ENCODE data around the gene DENND1A. TPM values are rescaled to one million over a fixed set of nuclear protein-coding genes. Genes with fewer than 3 reads are reported as not detected.

Gene DENND1A
- total RNA-seq, 2 experiments from 2014 or later = 18.5 to 20.1 TPM

DNA sequence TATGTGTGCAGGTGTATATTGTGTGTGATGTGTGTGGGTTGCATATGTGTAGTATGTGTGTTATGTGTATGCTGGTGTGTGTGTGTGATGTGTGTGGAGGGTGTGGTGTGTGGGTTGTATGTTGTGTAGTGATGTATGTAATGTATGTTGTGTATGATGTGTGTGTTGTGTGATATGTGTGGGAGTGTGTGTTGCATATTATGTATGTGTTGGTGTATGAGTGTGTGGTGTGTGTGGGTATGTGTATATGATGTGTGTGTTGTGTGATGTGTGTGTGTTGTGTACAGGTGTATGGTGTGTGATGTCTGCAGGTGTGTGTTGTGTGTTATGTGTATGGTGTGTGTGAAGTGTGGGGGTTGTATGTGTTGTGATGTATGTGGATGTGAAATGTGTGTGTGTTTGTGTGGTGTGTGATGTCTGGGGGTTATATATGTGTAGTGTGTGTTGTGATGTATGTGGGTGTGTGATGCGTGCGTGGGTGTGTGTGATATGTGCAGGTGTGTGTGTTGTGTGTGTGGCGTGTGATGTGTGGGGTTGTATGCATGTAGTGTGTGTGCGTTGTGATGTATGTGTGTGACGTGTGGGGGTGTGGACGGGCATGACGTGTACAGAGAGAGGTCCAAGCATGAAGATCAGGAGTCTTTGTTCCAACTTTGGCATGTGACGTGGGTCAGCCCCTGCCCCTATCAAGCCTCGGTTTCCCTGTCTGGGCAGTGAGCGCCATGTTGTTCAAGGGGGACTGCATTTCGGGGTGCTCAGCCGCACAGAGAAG is 582.5 kb downstream of the DENND1A start:
- CTCF ChIA-PET = no interaction called here
- POLR2A ChIA-PET = interaction anchor here (1.4 kb wide), 1 partner anchor 8 kb away, joined by 6 read pairs; no protein-coding TSS in a partner anchor

DNA sequence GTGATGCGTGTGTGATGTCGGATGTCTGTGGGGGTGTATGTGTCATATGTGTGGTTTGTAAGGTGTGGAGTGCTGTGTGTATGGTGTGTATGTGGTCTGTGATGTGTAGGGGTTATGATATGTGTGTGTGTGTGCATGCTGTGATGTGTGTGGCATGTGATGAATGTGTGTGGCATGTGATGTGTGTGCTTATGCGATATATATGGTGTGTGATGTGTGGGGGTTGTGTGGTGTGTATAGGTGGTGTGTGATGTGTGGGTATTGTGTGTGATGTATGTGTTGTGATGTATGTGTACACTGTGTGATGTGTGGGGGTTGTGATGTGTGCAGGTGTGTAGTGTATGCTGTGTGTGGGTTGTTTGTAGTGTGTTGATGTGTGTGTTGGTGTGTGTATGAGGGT is 583.1 kb downstream of the DENND1A start:
- ChIA-PET CTCF (no interaction called here), POLR2A (no interaction called here)

DNA sequence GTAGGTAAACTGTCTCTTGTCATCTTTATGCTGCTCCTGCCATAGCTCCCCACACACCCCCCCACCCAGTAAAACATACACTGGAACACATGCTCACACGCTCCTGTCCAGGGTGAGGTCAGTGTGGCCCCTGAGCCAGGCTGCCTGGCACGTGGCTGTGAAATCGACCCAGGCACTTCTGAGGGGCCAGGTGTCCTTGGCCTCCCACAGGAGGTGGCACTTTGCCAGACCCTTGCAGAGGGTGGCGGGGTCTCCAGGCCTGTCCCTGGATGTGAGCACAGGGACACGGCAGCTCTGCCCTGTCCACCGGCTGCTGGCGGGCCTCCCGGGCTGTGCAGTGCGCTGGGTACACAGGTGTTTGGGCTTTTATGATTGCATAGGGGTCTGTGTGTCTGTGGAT is 583.9 kb downstream of the DENND1A start:
- ChIA-PET CTCF (no interaction called here), POLR2A (no interaction called here)

DNA sequence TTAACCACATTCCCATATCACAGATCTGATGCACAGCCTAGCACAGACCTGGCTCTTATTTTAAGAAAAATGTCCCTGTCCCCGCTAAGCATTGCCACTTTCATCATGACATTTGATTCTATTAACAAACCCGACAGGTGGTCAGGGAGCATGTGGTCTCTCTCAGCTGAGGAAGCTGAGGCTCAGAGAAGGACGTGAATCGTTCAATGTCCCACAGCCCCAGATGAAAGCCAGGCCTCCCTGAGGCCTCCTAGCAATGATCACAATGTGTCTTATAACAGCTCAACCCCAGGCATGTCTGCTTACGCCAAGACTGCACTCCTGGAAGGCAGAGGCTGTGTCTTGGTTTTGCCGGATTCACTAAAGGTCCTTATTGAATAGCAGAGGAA is 584.4 kb downstream of the DENND1A start:
- ChIA-PET CTCF (interaction anchor here (0.6 kb wide), 1 partner anchor 161 kb away, joined by 3 read pairs; no protein-coding TSS in a partner anchor), POLR2A (interaction anchor here (0.7 kb wide), 1 partner anchor 162 kb away, joined by 5 read pairs; no protein-coding TSS in a partner anchor)

DNA sequence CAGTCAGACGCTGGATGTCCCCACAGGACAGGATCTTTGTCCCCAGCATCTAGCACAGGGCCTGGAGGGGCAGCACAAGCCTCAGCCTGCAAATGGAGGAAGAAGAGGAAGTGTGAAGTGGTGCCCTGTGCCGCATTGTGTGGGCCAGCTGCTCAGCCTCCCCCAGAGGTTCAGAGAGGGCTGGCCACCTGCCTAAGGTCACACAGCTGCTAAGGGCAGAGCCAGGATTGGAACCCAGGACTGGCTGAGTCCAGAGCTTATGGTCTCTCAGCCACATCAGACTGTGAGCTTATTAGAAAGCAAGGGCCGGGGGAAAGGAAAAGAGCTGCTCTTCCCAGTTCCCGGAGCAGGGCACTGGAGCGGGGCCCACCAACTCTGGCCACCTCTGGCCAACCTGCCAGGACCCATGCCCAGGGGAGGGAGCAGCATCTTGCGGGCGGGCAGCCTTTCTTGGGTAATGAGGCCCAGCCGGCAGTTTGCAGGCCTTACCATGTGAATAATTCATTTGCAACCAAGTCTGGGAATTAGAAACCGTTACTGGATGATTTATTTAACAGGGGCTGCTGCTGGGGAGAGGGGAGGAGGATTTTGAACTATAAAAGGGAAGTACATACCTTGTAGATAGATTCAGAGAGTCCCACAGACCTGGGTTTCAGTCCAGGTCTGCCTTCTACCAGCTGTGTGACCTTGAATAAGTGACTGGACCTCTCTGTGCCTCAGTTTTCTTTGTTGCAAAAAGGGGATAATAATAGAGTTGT is 585.6 kb downstream of the DENND1A start:
- ChIA-PET CTCF (no interaction called here), POLR2A (no interaction called here)

DNA sequence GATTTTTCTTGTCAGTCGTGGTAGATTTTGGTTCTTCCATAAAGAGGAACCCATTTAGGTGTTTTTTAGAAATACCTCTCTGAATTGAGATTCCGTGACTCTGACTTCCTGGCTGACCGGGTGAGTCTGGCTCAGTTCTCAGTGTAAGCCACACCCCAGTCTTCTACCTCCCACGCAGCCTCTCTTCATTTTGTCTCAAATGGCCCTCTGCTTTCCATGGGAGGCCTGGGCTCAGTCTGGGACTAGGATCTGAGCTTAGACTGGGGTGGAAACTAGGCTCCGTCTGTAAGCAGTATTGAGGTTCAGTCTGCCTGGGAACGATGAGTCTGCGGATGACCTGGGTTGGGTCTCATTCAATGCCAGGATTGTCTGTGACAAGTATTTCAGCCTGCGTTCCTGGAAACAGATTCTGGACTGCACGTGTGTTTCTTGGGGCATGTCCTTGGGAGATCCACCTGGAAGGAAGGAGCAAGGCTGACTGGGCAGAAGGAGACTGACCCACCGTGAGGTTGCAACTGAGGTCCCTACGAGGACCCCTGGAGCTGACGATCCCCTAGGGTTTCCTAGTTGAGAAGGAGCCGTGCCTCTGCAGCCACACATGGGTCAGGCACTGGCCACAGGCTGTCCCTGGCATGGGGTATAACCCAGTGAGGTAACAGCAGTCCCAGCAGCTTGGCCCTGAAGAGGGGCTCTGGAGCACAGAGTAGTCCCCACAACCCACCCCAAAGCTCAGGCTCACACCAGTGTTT is 586.3 kb downstream of the DENND1A start:
- POLR2A ChIA-PET = no interaction called here

DNA sequence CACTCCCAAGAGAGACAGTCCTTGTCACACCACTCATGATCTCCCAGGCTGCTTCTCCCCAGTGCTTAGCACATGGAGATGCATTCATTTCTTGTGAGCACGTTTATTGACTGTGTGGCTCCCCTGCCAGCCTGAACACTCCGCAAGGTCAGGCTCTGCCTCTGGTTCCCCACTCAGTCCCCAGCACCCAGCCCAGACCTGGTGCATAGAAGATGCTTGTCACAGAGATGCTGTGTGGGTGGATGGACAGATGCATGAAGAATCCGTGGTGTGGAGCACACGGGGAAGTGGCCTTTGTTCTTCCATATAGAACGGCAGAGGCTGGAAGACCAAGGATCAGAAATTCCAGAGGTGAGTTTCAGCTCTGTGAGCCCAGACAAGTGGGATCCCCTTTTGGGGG is 587.7 kb downstream of the DENND1A start:
- POLR2A ChIA-PET = no interaction called here
- CTCF ChIA-PET = interaction anchor here (4.5 kb wide), 1 partner anchor 8 kb away, joined by 25 read pairs; no protein-coding TSS in a partner anchor

More for the DNA sequence above, 586.3 kb downstream of the DENND1A start:
- CTCF ChIA-PET = interaction anchor here (0.7 kb wide), 1 partner anchor 337 kb away, joined by 3 read pairs; no protein-coding TSS in a partner anchor

DNA sequence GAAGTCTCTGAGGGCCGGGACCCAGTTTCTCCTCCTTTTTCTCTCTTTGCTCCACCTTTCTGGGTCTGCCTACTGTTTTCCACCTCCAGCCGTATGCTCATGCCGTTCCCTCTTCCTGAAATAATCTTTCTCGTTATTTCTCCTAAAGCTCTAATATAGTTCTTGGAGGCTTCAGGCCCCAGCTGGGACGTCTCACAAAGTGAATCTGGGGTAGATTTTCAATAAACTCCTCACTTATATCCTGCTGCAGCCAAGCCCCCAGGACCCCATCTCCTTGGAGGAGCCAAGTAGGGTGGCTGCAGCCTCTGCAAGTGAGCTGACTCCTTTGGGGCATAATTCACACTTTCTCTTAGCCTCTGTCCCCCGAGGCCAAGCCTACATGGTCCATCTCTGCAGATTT is 588.1 kb downstream of the DENND1A start:
- CTCF ChIA-PET = interaction anchor here (4.5 kb wide), 1 partner anchor 8 kb away, joined by 25 read pairs; no protein-coding TSS in a partner anchor
- POLR2A ChIA-PET = no interaction called here

DNA sequence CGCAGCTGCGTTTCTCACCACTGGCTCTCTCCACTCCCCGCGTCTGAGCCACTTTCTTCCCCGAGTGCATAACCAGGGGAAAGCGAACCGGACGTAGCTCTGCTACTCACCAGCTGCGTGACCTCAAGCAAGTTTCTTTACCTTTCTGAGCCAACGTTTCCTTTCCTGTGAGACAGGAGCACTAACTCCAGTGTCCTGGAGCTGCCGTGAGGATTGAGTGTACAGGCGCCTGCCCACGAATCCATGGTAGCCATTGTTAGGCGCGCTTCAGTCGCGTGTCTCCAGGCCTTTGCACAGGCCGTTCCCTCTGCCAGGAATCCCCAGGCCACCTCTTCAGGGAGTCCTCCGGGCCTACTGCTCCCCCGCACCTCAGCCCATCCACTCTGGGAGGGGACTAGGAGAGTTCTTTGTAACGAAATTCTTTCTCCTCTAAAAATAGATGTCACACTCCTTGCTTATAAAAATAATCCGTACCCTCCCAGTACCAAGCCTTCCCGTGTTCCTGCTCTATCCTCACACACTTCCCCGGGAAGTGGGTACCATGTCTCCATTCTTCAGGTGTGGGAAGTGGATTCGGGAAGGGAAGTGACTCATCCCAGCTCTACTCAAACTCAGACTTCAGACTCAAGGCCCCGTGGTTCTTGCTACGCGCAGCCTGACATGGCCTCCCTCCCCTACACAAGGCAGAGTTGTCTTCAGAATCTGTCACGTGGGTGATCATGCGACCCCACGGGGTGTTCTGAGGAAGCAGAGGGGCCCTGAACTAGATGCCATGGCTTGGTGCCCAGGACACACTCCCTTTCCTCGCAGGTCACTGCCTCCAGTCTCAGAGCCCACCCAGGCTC is 590.0 kb downstream of the DENND1A start:
- ChIA-PET CTCF (interaction anchor here (0.9 to 4.5 kb wide), 5 partner anchors 10 to 114 kb away, joined by 3 to 25 read pairs (median 4); no protein-coding TSS in a partner anchor), POLR2A (interaction anchor here (0.6 to 1.6 kb wide), 6 partner anchors 9 to 259 kb away, joined by 3 to 12 read pairs (median 6); no protein-coding TSS in a partner anchor)

DNA sequence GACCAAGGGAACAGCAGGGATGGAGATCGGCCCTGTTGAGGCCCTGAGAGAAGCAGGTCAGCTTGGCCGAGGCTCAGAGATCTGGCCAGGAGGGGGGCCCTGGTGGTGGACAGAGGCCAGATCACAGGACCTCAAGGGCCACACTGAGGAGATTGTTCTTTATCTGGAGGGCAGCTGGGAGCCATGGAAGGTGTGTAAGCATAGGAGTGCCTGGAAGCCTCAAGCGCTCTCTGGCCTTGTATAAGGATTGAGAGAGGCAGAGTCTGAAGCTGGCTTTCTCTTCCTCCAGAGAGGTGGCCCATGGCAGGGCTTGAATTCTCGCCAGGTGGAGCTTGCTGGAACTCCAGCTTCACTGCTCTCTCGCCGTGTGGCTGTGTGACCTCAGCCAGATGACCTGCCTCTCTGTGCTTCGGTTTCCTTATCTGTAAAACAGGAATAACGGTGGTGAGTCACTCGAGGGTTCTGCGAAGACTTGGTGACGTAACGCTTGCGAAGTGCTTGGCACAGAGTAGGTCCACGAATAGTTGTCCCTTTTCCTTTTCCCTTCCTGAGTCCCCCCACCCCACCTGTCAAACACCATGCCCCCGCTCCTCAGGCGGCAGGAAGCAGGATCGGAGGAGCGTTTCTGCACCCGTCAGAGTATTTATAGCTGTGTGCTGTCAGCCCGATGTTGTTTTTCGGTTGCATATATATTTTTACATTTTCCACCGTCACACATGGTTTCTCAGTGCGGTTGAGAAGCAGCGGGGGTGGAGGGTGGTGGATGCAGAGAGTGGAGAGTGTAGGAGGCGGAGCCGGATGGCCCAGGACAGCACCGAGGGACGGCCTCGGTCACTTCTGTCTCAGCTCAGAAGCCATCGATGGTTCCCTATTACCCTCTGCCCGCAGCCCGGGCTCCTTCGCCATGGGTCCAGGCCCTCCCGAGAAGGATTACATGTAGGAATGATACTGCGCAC is 590.9 kb downstream of the DENND1A start:
- POLR2A ChIA-PET = interaction anchor here (0.6 to 1.6 kb wide), 9 partner anchors 9 to 258 kb away, joined by 3 to 12 read pairs (median 5); no protein-coding TSS in a partner anchor
- CTCF ChIA-PET = interaction anchor here (0.9 to 4.5 kb wide), 5 partner anchors 11 to 113 kb away, joined by 3 to 25 read pairs (median 4); no protein-coding TSS in a partner anchor

DNA sequence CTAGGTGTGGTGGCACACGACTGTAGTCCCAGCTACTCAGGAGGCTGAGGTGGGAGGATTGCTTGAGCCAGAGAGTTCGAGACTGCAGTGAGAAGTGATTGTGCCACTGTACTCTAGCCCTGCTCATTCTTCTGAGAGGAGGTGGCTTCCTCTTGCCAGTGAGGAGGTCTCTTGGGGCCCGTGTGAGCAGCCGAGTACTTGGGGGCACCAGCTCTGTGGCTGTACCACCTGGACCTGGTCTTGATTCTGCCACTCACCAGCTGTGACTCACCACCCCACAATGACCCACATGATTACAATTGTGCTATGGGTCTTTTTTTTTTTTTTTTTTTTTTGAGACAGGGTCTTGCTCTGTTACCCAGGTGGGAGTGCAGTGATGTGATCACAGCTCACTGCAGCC is 592.0 kb downstream of the DENND1A start:
- CTCF ChIA-PET = interaction anchor here (4.5 kb wide), 1 partner anchor 12 kb away, joined by 25 read pairs; no protein-coding TSS in a partner anchor
- POLR2A ChIA-PET = interaction anchor here (0.6 to 0.7 kb wide), 2 partner anchors 16 to 91 kb away, joined by 7 to 9 read pairs; no protein-coding TSS in a partner anchor

DNA sequence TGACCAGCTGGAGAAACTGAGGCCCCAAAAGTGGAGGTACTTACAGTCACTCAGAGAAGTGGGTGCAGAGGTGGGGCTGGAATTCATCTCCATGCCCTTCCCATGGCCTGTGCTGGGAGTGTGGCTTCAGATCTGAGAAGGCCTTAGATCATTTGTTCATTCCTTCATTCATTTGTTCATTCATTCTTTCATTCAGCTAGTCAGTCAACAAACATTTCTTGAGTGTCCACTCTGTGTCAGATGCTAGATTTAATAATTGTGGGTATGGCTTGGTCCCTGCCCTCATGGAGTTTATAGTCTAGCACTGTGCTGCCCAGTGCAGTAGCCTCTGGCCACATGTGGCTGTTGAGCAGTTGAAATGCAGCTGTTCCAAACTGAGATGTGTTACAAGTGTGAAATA is 593.0 kb downstream of the DENND1A start:
- ChIA-PET CTCF (interaction anchor here (0.7 kb wide), 1 partner anchor 13 kb away, joined by 3 read pairs; no protein-coding TSS in a partner anchor), POLR2A (no interaction called here)

DNA sequence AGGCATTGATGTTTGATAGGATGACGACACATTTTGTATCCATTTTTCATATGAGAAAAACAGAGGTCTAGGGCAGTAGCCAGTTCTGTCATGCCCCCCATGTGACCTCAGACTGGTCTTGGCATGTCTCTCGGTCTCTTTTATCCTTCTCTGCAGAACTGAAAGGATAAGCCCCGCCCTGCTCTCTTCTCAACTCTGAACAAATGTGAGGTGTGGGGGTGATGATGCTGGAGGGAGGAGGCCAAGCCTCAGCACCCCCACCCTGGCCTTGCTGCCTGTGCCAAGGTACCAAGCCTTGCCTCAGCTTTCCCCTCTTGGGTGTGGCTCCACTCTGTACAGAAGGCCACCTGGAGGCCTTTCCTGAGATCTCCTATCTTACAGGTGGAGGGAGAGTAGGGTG is 593.5 kb downstream of the DENND1A start:
- ChIA-PET POLR2A (no interaction called here), CTCF (interaction anchor here (0.7 to 1.3 kb wide), 3 partner anchors 12 to 18 kb away, joined by 3 read pairs; no protein-coding TSS in a partner anchor)

DNA sequence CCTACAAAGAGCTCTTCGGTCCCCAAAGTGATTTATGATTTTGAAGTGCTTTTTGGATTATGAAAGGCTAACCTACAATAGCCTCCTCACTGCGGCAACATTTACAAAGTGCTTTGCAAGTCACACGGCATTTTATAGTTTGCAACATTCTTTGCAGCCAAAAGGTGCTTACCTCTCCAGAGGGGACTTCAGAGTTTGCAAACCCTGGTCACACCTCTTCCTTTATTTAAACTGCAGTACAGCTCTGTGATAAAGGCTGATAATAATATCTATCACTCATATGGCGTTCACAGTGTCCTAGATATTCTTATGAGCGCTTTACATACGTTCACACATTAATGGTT is 594.0 kb downstream of the DENND1A start:
- CTCF ChIA-PET = interaction anchor here (0.7 to 1.3 kb wide), 3 partner anchors 11 to 18 kb away, joined by 3 read pairs; no protein-coding TSS in a partner anchor
- POLR2A ChIA-PET = no interaction called here

DNA sequence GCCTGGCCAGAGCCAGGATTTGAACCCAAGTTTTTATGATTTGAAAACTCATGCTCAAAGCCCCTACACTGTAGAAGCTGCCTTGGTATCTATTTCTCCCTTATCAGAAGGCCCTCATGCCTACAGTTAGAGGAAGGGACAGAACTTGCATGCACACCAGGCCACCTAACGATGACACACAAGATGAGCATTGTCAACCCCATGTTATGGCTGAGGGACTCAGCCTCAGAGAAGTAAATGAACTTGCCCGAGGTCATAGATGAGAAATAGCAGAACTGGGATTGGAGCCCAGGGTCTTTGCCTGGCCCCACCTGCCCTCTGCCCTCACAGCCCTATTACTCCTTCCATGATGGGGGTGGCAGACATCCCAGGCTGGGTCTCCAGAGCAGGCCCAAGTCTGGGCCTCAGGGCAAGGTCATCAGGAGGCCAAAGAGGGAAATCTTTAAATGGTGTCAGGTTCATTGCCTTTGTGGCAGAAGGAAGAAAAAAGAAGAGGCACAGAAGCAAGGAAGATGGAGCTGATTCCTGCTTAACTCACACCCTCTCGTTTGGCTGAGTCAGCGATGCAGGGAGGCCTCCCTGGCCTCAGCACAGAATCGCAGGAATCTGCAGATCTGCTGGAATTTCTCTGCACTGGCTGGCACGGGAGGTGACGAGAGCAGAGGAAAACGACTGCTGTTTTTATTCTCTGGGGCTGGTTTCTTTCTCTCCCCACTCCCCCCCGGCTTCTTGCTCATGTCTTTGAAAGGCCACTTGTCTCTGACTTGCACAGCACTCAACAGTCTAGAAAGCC is 594.5 kb downstream of the DENND1A start:
- ChIA-PET CTCF (interaction anchor here (0.8 to 1.3 kb wide), 2 partner anchors 11 to 19 kb away, joined by 3 read pairs; no protein-coding TSS in a partner anchor), POLR2A (no interaction called here)

DNA sequence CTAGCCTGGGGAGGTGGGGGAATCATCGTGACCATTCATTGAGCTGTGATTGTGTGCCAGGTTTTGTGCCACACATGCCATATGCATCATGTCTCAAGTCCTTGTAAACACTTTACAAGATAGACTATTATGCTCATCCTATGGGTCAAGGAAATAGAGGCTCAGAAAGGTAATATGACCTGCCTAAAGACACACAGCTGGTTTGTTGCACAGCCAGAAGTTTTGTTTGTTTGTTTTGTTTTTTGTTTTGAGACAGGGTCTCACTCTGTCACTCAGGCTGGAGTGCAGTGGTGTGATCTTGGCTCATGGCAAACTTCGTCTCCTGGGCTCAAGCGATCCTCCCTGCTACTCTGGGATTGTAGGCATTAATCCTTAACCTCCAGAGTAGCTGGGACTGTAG is 595.3 kb downstream of the DENND1A start:
- POLR2A ChIA-PET = no interaction called here
- CTCF ChIA-PET = interaction anchor here (1.3 to 1.4 kb wide), 2 partner anchors 10 to 29 kb away, joined by 3 read pairs; no protein-coding TSS in a partner anchor
